ENCODE results near the gene CCDC175.
A peak's percentile ranks its signal among the peaks of the same experiment; 100 is the strongest.

GRCh38 chr14:59481871-59482540 lies 94.6 kb downstream of the CCDC175 start:
- no peak for TF ChIP-seq CTCF (IDR thresholded peaks at IDR 0.05)
- peak in 1 of 3 donors; percentile 15 for TF ChIP-seq POLR2AphosphoS5 (IDR thresholded peaks at IDR 0.05)
- TF ChIP-seq POLR2A (IDR thresholded peaks at IDR 0.05) = no peak
